ENCODE results near the gene MLANA. TPM values are rescaled to one million over a fixed set of nuclear protein-coding genes. Genes with fewer than 3 reads are reported as not detected.

MLANA gene, protein sequence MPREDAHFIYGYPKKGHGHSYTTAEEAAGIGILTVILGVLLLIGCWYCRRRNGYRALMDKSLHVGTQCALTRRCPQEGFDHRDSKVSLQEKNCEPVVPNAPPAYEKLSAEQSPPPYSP
- total RNA-seq, result not detected in 2 replicates

- FAIRE-seq (no peak), DNase-seq (ENCODE audit: low read depth) (no peak)
- H3K4me3 ChIP-seq (ENCODE audit: low read depth, low read length), result no peak within 1 kb of the TSS
- TF ChIP-seq, protein P1, sequence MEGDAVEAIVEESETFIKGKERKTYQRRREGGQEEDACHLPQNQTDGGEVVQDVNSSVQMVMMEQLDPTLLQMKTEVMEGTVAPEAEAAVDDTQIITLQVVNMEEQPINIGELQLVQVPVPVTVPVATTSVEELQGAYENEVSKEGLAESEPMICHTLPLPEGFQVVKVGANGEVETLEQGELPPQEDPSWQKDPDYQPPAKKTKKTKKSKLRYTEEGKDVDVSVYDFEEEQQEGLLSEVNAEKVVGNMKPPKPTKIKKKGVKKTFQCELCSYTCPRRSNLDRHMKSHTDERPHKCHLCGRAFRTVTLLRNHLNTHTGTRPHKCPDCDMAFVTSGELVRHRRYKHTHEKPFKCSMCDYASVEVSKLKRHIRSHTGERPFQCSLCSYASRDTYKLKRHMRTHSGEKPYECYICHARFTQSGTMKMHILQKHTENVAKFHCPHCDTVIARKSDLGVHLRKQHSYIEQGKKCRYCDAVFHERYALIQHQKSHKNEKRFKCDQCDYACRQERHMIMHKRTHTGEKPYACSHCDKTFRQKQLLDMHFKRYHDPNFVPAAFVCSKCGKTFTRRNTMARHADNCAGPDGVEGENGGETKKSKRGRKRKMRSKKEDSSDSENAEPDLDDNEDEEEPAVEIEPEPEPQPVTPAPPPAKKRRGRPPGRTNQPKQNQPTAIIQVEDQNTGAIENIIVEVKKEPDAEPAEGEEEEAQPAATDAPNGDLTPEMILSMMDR (IDR thresholded peaks at IDR 0.05; ENCODE audit: insufficient read depth, low read length, severe bottlenecking), result no peak
- no peaks in the 10 kb centered on the region for H3K27me3 ChIP-seq (ENCODE audit: control insufficient read depth, insufficient read depth, low read length)
- no peaks in the 10 kb centered on the region for H3K36me3 ChIP-seq (ENCODE audit: control insufficient read depth, insufficient read depth, low read length)
These were observed at the start of gene MLANA for GRCh38 chr9:5890641-5891040. Gene MLANA, plus strand, starts transcription at chr9:5890889. Its CDS starts 1,586 bp downstream, at chr9:5892475.

- H3K27me3 ChIP-seq (ENCODE audit: control insufficient read depth, insufficient read depth, low read length), result no peaks in the 10 kb centered on the region
- FAIRE-seq, result no peak
- H3K4me3 ChIP-seq (ENCODE audit: low read depth, low read length), result no peak overlapping the region
- no peaks in the 10 kb centered on the region for H3K36me3 ChIP-seq (ENCODE audit: control insufficient read depth, insufficient read depth, low read length)
- TF ChIP-seq, protein P1 (IDR thresholded peaks at IDR 0.05; ENCODE audit: insufficient read depth, low read length, severe bottlenecking), result no peak
- no peak for DNase-seq (ENCODE audit: low read depth)
These were observed 48.7 kb upstream of the MLANA start for GRCh38 chr9:5841771-5842573.

DNA sequence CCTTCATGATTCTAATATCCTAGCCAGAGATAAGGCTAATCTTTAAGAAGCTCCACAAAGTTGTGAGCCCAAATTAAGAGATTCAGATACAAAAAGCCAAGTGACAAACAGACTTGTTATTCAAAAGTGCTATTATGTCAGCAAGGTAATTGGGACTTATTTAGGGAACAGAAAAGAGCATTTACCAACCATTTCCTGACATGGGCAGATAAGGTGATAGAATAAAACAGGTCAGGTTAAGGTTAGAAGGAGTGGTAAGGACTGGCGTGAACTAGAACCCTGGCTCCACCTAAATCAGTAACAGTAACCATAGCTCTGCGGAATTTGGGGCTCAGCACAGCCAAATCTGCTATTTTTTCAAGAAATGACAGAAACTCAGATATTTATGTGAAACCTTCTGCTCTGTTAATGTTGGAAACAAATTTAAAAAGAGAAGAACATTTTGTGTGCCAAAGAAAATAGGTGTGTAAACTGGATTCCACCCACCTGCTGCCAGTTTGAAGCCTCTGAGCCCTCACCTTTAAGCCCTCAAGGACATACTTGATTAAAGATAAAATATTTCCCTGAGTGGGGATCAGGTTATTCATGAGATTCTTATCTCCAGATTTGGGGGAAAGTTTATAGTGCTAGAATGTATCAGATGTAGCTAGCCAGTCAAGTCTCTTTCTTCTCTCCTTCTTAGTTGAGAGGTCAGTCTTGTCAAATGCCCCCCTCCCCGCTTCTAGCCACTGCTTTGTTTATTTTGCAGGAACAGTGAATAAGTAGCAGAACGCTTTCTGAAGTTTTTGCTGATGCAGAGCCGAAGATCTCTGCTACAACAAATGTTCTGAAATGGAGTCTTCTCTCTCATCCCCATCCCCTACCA lies 47.5 kb upstream of the MLANA start:
- FAIRE-seq (no peak), DNase-seq (ENCODE audit: low read depth) (no peak)
- Histone ChIP-seq H3K36me3 (ENCODE audit: control insufficient read depth, insufficient read depth, low read length) (no peaks in the 10 kb centered on the region), H3K27me3 (ENCODE audit: control insufficient read depth, insufficient read depth, low read length) (no peaks in the 10 kb centered on the region), H3K4me3 (ENCODE audit: low read depth, low read length) (no peak overlapping the region)
- TF ChIP-seq, protein P1 (IDR thresholded peaks at IDR 0.05; ENCODE audit: insufficient read depth, low read length, severe bottlenecking), result no peak

DNA sequence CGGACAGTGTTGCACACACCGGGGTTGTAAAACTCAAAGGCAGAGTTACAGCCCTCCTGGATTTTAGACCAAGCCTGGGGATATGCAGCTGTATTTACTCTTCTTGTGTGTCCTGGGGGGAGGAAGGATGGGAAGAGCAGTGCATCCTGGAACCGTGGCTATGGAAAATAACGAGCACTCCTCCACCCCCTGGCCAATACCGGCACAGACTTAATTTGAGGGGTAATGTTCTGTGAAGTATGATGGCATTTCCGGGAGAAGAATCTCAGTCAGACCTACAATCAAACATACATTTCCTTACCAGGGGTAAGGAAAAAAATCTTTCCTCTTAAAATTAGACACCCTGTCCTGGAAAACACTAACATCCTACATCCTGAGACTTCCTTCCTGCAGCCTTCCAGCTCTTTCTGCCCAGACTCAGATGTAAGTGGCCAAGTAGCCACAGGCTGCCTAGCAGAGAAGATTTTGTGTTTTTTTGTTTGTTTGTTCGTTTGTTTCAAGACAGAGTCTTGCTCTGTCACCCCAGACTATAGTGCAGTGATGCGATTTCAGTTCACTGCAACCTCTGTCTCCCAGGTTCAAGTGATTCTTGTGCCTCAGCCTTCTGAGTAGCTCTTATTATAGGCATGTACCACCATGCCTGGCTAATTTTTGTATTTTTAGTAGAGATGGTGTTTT lies 46.8 kb upstream of the MLANA start:
- FAIRE-seq, result no peak
- Histone ChIP-seq H3K36me3 (ENCODE audit: control insufficient read depth, insufficient read depth, low read length) (no peaks in the 10 kb centered on the region), H3K27me3 (ENCODE audit: control insufficient read depth, insufficient read depth, low read length) (no peaks in the 10 kb centered on the region), H3K4me3 (ENCODE audit: low read depth, low read length) (no peak overlapping the region)
- DNase-seq (ENCODE audit: low read depth), result peak; percentile 31
- TF ChIP-seq, protein P1 (IDR thresholded peaks at IDR 0.05; ENCODE audit: insufficient read depth, low read length, severe bottlenecking), result no peak

GRCh38 chr9:5845157-5845531 lies 45.5 kb upstream of the MLANA start:
- DNase-seq (ENCODE audit: low read depth) (no peak), FAIRE-seq (no peak)
- TF ChIP-seq, protein P1 (IDR thresholded peaks at IDR 0.05; ENCODE audit: insufficient read depth, low read length, severe bottlenecking), result no peak
- no peaks in the 10 kb centered on the region for H3K27me3 ChIP-seq (ENCODE audit: control insufficient read depth, insufficient read depth, low read length)
- H3K4me3 ChIP-seq (ENCODE audit: low read depth, low read length), result no peak overlapping the region
- H3K36me3 ChIP-seq (ENCODE audit: control insufficient read depth, insufficient read depth, low read length), result no peaks in the 10 kb centered on the region

Data from bronchial epithelial cell (primary cell).